HG03108 (cell line): ENCODE measurements around the gene AVPR2.

ENCODE experiments used
- ATAC-seq: cut with Tn5 transposase; IDR thresholded peaks from one replicate; pipeline ENCODE4 v1.9.1; 2021; ENCODE audit warnings: moderate library complexity; ENCODE audit not compliant: unreplicated experiment

Gene AVPR2

DNA sequence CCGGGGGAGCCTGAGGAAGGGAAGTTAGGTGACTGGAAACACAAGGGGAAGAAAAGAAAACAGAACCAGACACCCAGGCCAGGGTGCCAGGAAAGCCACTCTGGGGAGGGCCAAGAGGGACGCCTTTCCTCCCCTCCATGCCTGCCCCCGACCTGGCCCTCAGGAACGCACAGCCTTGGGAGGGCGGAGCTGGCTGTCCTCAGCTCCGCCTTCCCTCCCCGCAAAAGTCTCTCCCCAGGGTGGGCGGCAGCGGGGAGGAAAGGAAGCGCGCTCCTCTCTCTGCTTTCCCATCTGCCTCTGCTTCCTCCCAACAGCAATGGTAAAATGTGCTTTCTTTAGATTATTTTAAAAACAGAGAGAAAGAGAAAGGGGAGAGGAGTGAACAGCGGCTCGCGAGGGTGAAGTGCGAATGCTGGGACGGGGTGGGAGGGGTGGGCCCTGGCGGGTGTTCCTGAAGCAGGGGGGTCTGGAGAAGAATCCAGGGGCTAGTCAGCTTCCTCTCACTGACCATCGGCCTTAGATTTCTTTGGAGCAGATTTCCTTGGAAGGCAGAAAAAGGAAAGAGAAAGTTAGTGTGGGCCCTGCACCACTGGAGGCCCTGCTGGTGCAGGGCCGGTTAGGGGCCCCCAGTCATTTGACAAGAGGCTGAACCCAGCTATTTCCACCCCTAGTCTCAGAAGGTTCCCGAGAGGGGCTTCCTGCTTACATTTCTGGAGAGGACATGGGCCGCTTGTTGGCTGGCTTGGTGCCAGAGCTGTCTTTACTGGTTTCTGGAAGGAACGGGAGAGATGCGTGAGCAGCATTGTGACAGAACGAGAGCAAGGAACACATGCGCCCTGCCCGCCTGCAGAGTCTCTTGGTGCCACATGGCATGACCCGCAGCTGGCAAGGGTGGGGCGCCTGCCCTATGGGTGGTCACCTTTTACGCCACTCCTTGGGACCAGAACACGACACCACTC, 44.7 kb downstream of the AVPR2 start:
- ATAC-seq = no peak

DNA sequence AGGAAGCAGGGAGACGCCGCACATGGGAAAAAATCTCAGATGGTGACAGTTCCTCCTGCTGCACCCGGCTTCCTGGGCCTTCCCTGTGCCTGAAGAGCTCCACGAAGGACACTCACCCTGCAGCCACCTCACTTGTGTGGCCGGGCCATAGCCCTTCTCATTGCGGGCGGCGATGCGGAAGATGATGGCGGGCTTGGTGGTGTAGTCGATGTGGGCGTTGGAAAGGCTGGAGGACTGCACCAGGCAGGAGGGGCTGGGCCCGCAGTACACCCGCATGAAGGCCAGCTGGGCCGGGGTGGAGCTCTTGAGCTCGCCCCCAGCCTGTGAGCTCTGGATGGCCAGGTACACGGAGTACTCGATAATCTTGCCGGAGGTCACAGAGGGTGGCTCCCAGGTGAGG, 45.7 kb downstream of the AVPR2 start:
- ATAC-seq = no peak

DNA sequence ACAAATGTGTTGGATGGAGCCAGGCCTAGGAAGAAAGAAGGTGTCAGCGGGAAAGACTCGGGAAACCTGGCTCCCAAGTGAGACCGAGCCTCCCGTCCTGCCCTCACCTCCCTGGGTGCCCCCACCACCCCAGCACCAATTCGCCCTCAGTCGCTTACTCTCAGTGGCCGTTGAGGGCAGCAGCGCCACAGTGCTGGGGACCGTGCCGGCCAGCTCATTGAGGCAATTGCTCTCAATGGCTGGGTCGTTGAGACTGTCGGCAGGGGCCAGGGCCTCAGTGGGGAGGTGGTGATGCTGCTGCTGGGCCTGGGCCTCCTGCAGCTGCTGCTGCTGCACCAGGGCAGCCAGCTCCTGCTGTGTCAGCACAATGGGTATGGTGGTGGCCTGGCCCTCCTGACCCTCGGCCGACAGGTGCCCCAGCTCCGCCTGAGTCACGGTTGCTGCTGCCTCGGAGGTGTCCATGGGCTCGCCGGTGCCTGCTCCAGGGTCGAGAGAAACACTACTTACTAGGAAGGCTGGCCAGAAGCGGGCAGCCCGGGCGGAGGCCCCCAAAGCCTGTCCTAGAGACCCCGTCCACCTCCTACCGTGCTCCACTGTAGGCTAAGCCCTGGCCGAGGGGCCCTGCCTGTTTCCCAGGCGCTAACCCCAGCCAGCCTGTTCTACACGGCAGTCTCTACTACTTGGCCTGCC, 47.4 kb downstream of the AVPR2 start:
- ATAC-seq = no peak

DNA sequence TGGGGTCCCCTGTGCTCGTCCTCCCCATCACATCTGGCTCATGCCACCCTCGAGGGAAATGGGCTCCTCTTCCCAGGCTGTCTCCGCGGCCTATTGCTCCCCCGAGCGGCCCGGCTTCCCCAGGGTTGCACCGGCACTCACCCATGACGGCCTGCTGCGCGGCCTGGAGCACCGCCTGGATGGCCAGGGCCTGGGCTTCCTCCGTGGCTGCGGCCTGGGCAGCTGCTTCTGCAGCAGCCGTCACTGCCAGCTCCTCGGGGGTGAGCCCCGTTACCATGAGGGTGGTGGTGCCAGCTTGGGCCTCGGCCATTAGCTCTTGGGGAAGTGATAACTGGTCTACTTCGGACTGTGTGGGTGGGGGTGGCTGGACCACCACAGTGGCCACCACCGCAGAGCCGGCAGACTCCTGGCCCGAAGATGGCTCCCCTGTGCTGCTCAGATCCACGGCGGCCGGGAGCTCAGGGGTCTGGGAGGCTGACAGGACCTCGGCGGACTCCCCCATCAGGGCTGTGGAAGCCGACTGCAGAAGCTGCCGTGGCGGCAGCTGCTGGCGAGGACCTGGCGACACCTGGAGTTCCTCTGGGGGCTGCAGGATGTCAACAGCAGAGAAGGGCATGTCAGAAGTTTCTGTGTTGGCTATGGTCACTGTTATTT, 48.0 kb downstream of the AVPR2 start:
- ATAC-seq = no peak

DNA sequence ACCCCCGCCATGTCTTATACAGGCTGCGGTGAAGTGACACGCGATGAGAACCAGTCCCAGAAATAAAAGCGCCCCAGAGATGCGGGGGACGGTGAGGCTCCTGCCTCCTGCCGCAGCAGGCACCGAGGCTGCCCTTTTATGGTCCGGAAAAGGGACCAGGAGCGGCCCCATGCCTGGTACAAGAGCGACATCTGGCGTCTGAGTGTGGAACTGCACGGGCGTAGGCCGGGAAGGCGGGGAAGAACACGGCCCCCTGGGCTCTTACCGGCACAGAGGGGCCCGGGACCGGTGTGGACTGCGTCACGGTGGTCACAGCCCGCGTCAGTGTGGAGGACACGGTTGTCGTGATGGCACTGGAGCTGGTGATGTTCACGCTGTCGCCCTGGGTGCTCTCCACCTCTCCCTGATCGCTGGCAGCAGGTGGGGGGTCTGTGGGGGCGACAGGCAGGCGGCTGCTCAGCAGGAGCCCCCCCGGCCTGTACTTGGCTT, 48.9 kb downstream of the AVPR2 start:
- peak; percentile 51 for ATAC-seq

DNA sequence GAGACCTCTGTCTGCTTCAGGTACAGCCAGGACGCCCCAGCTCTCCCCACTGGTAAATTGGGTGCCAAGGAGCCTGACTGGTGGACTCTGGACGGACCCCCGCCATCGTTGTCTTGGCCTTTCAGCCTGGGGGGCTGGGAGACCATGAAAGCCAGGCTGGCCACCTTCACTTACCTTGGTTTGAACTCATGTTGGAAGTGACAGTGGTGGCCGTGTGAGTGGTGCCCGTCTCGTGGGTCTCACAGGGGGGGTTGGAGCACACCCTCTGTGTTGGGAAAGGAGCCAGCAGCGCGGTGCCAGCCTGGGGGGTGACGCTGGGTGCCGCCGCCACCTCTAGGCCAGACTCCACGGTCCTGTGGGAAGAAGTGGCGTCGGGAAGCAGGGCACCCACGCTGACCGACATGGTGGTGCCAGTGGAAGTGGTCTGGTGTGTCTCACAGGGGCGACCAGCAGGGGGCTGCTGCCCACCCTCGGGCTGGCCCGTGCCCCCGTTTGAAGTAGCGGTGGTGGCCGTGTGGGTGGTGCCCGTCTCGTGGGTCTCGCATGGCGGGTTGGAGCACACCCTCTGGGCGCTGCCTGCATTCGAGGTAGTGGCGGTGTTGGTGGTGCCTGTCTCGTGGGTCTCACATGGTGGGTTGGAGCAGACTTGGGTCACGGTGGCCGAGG, 49.6 kb downstream of the AVPR2 start:
- no peak for ATAC-seq

DNA sequence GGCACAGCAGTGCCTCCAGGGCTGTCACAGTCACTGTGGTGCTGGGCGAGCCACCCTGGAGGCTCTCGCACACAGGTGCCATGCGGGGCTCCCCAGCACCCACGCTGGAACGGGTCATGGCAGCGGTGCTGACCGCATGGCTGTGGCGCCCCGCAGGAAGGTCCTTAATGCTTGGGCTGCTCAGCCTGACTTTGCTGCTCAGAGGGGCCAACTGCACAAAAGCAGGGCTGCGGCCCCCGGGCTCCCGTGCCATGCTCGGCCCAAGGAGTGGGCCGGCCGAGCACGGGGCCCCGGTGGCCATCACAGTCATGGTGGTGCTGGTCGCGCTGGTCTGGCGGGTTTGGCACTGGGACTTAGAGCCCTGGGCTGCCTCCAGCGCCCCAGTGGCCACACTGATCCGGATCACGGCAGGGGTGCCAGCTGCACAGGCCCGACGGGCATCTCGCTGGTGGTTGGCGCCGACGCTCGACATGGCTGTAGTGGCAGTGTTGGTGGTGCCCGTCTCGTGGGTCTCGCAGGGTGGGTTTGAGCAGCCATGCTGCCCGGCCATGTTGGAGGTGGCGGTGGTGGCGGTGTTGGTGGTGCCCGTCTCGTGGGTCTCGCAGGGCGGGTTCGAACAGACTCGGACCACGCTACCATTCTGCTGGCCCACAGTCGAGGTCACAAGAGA, 50.2 kb downstream of the AVPR2 start:
- no peak for ATAC-seq

DNA sequence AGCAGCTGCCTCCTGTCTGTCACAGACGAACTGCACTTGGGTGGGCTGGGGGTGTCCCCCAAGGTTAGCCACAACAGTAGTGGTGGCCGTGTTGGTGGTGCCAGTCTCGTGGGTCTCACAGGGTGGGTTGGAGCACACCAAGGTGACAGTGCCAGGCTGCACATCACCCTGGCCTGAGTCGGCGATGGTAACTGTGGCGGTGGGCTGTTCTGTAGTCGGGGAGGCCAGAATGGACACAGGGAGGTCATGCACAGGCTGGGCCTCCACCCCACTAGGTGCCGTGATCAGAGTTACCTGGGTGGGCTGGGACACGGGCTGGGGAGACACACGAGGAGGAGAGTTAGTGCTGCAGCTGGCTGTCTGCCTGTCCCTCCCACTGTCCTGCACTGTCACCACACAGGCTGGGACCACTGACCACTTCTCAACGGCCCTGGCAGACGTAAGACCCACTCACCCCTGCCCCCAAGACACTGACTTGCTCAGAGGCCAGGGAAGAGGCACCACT, 50.8 kb downstream of the AVPR2 start:
- ATAC-seq = no peak

DNA sequence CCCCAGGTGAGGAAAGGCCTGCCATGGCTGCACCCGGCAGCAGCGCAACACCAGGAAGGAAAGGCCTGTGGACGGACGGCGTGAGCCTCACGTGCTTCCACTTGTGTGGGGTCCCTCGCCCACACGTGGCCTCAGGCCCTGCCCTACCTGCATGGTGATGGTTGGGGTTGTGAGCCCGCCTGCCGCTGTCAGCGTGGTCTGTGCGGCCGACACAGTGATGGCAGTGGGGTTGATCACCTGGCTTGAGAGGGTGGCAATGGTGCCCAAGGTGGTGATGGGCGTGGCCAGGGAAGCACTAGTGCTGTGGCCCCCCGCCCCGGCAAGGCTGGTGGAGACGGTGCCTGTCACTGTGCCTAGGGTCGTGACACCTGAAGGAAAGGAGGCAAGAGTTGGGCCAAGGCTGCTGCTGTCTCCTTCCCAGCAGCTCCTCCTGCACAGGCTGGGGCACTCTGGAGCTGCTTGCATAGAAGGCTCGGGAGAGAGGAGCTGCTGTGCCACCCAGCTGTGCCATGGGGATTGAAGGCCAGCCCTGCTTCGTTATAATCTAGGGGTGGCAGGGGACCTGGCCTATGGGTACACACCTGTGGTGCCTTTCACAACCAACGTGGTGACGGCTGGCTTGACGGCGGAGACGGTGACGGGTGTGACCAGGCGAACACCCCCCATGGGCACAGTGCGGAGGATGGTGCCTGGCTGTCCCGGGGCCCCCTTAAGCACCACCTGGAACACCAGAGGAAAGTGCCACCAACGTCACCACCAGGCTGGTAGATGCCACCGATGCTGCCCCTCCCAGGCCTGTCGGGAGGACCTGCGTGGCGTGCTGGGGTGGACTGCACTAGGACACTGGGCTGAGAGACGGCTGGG, 51.8 kb downstream of the AVPR2 start:
- no peak for ATAC-seq
